Measurements from ENCODE around the gene MYH14. TPM values are rescaled to one million over a fixed set of nuclear protein-coding genes. Genes with fewer than 3 reads are reported as not detected.

The MYH14 gene
- total and polyA plus RNA-seq, 2 of the 13 experiments (the other 11 are each of a cell fraction or from before 2014, with no cell fraction given) = 5.5 to 5.8 TPM

DNA sequence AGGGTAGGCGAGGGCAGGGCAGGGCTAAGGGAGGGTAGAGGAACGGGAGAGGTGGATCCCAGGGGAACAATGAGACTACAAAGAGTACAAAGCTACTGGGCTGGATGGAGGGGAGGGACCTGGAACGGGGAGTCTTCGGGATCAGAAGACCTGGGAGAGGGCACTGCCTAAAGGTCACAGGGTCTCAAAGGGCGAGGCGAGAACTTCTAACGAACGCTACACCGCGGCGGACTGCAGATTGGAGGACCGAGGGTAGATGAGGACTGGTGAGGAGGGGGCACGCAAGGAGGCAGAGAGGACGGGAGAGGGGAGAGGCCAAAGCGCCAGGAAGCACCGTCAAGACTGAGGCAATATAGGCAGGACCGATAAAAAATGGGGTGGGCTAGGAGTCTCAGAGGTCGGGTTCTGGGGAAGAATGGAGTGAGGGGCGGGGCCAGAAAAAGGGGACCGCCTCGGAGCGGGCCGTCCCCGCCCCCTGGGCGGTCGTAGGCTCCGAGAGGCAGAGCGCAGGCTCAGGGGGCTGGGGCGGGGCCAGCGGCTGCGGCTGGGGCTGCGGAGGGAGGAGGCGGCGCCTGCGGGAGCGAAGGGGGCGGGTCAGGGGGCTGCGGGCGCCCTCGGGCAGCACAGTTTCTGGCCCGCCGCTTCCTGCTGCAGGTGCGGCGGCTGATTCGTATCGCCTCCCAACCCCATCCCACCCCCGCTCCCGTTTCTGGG is 127.1 kb downstream of the MYH14 start (continued):
- TF ChIP-seq, protein P1, sequence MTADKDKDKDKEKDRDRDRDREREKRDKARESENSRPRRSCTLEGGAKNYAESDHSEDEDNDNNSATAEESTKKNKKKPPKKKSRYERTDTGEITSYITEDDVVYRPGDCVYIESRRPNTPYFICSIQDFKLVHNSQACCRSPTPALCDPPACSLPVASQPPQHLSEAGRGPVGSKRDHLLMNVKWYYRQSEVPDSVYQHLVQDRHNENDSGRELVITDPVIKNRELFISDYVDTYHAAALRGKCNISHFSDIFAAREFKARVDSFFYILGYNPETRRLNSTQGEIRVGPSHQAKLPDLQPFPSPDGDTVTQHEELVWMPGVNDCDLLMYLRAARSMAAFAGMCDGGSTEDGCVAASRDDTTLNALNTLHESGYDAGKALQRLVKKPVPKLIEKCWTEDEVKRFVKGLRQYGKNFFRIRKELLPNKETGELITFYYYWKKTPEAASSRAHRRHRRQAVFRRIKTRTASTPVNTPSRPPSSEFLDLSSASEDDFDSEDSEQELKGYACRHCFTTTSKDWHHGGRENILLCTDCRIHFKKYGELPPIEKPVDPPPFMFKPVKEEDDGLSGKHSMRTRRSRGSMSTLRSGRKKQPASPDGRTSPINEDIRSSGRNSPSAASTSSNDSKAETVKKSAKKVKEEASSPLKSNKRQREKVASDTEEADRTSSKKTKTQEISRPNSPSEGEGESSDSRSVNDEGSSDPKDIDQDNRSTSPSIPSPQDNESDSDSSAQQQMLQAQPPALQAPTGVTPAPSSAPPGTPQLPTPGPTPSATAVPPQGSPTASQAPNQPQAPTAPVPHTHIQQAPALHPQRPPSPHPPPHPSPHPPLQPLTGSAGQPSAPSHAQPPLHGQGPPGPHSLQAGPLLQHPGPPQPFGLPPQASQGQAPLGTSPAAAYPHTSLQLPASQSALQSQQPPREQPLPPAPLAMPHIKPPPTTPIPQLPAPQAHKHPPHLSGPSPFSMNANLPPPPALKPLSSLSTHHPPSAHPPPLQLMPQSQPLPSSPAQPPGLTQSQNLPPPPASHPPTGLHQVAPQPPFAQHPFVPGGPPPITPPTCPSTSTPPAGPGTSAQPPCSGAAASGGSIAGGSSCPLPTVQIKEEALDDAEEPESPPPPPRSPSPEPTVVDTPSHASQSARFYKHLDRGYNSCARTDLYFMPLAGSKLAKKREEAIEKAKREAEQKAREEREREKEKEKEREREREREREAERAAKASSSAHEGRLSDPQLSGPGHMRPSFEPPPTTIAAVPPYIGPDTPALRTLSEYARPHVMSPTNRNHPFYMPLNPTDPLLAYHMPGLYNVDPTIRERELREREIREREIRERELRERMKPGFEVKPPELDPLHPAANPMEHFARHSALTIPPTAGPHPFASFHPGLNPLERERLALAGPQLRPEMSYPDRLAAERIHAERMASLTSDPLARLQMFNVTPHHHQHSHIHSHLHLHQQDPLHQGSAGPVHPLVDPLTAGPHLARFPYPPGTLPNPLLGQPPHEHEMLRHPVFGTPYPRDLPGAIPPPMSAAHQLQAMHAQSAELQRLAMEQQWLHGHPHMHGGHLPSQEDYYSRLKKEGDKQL (CRISPR knock-in tag; IDR thresholded peaks at IDR 0.05; ENCODE audit: low read depth) = no peak
- TF ChIP-seq HNF4A (CRISPR knock-in tag; IDR thresholded peaks at IDR 0.05) (no peak), TBX2 (CRISPR knock-in tag; IDR thresholded peaks at IDR 0.05; ENCODE audit: borderline replicate concordance) (no peak), MLLT10 (CRISPR knock-in tag; IDR thresholded peaks at IDR 0.05) (no peak), JDP2 (CRISPR knock-in tag; IDR thresholded peaks at IDR 0.05; ENCODE audit: borderline replicate concordance) (no peak), GATAD1 (CRISPR knock-in tag; IDR thresholded peaks at IDR 0.05) (no peak), REPIN1 (CRISPR knock-in tag; IDR thresholded peaks at IDR 0.05; ENCODE audit: borderline replicate concordance, low read depth) (no peak), ZNF556 (CRISPR knock-in tag; IDR thresholded peaks at IDR 0.05; ENCODE audit: borderline replicate concordance) (no peak), TOPORS (CRISPR knock-in tag; IDR thresholded peaks at IDR 0.05) (no peak), ESRRA (CRISPR knock-in tag; IDR thresholded peaks at IDR 0.05; ENCODE audit: low read depth) (no peak), ZNF296 (CRISPR knock-in tag; conservative IDR thresholded peaks at IDR 0.05) (no peak), PHF8 (CRISPR knock-in tag; IDR thresholded peaks at IDR 0.05) (no peak), ZNF256 (CRISPR knock-in tag; conservative IDR thresholded peaks at IDR 0.05) (no peak), POLR2A (IDR thresholded peaks at IDR 0.05; ENCODE audit: insufficient read depth in 1 of 2, low read depth in 2 of 2, low read length in 2 of 2) (peak in 1 of 2 experiments; percentile 69; a peak in 2 of 4 replicates), ZNF3 (CRISPR knock-in tag; IDR thresholded peaks at IDR 0.05) (no peak), MED13 (CRISPR knock-in tag; IDR thresholded peaks at IDR 0.05) (no peak)
- TF ChIP-seq, protein P2, sequence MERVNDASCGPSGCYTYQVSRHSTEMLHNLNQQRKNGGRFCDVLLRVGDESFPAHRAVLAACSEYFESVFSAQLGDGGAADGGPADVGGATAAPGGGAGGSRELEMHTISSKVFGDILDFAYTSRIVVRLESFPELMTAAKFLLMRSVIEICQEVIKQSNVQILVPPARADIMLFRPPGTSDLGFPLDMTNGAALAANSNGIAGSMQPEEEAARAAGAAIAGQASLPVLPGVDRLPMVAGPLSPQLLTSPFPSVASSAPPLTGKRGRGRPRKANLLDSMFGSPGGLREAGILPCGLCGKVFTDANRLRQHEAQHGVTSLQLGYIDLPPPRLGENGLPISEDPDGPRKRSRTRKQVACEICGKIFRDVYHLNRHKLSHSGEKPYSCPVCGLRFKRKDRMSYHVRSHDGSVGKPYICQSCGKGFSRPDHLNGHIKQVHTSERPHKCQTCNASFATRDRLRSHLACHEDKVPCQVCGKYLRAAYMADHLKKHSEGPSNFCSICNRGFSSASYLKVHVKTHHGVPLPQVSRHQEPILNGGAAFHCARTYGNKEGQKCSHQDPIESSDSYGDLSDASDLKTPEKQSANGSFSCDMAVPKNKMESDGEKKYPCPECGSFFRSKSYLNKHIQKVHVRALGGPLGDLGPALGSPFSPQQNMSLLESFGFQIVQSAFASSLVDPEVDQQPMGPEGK (CRISPR knock-in tag; IDR thresholded peaks at IDR 0.05) = peak; percentile 41; the same call in 1 of the 2 replicates
- TF ChIP-seq, protein P3, sequence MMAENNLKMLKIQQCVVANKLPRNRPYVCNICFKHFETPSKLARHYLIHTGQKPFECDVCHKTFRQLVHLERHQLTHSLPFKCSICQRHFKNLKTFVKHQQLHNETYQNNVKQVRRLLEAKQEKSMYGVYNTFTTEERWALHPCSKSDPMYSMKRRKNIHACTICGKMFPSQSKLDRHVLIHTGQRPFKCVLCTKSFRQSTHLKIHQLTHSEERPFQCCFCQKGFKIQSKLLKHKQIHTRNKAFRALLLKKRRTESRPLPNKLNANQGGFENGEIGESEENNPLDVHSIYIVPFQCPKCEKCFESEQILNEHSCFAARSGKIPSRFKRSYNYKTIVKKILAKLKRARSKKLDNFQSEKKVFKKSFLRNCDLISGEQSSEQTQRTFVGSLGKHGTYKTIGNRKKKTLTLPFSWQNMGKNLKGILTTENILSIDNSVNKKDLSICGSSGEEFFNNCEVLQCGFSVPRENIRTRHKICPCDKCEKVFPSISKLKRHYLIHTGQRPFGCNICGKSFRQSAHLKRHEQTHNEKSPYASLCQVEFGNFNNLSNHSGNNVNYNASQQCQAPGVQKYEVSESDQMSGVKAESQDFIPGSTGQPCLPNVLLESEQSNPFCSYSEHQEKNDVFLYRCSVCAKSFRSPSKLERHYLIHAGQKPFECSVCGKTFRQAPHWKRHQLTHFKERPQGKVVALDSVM (CRISPR knock-in tag; IDR thresholded peaks at IDR 0.05) = no peak
- TF ChIP-seq, protein P4, sequence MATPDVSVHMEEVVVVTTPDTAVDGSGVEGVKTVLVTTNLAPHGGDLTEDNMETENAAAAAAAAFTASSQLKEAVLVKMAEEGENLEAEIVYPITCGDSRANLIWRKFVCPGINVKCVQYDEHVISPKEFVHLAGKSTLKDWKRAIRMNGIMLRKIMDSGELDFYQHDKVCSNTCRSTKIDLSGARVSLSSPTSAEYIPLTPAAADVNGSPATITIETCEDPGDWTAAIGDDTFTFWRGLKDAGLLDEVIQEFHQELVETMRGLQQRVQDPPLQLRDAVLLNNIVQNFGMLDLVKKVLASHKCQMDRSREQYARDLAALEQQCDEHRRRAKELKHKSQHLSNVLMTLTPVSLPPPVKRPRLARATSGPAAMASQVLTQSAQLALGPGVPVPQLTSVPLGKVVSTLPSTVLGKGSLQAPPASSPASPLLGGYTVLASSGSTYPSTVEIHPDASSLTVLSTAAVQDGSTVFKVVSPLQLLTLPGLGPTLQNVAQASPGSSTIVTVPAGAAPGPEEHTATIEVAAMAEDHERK (CRISPR knock-in tag; IDR thresholded peaks at IDR 0.05; ENCODE audit: low read depth) = no peak
- TF ChIP-seq, protein P5, sequence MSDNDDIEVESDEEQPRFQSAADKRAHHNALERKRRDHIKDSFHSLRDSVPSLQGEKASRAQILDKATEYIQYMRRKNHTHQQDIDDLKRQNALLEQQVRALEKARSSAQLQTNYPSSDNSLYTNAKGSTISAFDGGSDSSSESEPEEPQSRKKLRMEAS (IDR thresholded peaks at IDR 0.05) = no peak
